AG09309 (cell line): ENCODE results near the gene INPP5B.
"Not testable (repeated sequence)": the region's sequence is repeated elsewhere in the genome, so short reads cannot be mapped to it uniquely, and the experiment has no call there.

Source experiments
- DNase-seq: peaks from one replicate; pipeline ENCODE4 v3.0.0-alpha.2; 2010; ENCODE audit warnings: low read depth
- H3K4me3 ChIP-seq: 2 replicates; pipeline ENCODE4 v1.5.1; 2011; ENCODE audit warnings: mild to moderate bottlenecking, low read depth, low read length, moderate library complexity; ENCODE audit not compliant: control insufficient read depth
- TF ChIP-seq, protein P1 (sequence below): IDR thresholded peaks from 2 replicates; pipeline ENCODE4 v1.5.1; 2011; ENCODE audit warnings: mild to moderate bottlenecking, low read depth, low read length, inconsistent platforms; ENCODE audit not compliant: insufficient read depth, control insufficient read depth; ENCODE audit errors: missing control alignments

INPP5B gene

DNA sequence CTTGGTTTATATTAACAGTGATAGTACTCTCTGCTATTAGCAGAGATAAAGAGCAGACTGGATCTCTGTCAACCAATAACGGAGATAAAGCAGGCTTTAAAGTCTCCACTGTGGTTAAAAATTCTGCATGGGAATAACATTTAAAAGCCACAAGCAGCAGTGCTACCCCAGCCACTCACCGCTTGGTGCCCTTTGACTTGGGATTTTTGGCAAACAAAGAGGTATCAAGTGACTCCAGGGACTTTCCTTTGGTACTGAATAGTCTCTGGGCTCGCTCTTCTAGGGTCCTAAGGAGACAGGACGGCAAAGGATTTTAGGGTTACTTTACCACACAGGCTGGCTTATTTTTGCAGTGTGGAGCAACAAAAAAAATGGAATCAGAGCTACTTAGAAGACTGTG, 31.7 kb upstream of the INPP5B start:
- H3K4me3 ChIP-seq: no peak overlapping the region
- TF ChIP-seq, protein P1, sequence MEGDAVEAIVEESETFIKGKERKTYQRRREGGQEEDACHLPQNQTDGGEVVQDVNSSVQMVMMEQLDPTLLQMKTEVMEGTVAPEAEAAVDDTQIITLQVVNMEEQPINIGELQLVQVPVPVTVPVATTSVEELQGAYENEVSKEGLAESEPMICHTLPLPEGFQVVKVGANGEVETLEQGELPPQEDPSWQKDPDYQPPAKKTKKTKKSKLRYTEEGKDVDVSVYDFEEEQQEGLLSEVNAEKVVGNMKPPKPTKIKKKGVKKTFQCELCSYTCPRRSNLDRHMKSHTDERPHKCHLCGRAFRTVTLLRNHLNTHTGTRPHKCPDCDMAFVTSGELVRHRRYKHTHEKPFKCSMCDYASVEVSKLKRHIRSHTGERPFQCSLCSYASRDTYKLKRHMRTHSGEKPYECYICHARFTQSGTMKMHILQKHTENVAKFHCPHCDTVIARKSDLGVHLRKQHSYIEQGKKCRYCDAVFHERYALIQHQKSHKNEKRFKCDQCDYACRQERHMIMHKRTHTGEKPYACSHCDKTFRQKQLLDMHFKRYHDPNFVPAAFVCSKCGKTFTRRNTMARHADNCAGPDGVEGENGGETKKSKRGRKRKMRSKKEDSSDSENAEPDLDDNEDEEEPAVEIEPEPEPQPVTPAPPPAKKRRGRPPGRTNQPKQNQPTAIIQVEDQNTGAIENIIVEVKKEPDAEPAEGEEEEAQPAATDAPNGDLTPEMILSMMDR: no peak
- DNase-seq: no peak

DNA sequence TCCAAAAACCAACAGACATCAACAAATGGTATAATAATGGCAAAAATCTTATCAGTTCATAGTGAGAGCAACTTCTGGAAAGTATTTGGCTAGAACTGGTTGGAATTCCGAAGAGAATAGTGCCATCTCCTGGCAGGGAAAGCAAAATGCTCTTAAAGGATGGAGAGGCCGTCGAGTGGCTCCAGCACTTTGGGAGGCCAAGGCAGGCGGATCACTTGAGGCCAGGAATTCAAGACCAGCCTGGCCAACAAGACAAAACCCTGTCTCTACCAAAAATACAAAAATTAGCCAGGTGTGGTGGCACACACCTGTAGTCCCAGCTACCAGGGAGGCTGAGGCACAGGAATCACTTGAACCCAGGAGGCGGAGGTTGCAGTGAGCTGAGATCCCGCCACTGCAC, 28.2 kb upstream of the INPP5B start:
- DNase-seq, H3K4me3 ChIP-seq: not testable (repeated sequence)
- TF ChIP-seq, protein P1: peak; percentile 60

DNA sequence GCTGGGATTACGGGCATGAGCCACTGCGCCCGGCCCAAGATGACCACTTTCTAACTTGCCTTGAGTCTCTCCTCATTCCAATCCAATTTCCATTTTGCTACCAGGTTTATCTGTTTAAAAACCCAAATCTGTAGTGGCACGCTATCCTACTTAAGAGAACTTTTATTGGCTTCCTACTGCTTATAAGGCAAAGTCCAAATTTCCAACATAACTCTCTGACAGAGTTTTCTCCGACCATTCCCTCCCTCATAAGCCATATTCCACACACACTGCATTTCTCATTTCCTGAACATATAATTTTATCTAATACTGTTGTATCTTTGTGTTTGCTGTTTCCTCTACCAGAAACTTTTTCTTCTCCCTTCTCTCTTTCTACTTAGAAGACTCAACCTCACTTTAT, 27.7 kb upstream of the INPP5B start:
- TF ChIP-seq, protein P1: no peak
- DNase-seq: no peak
- no peak overlapping the region for H3K4me3 ChIP-seq

DNA sequence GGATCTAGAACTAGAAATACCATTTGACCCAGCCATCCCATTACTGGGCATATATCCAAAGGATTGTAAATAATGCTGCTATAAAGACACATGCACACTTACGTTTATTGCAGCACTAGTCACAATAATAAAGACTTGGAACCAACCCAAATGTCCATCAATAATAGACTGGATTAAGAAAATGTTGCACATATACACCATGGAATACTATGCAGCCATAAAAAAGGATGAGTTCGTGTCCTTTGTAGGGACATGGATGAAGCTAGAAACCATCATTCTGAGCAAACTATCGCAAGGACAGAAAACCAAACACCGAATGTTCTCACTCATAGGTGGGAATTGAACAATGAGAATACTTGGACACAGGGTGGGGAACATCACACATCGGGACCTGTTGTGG, 26.8 kb upstream of the INPP5B start:
- not testable (repeated sequence) for H3K4me3 ChIP-seq, DNase-seq

DNA sequence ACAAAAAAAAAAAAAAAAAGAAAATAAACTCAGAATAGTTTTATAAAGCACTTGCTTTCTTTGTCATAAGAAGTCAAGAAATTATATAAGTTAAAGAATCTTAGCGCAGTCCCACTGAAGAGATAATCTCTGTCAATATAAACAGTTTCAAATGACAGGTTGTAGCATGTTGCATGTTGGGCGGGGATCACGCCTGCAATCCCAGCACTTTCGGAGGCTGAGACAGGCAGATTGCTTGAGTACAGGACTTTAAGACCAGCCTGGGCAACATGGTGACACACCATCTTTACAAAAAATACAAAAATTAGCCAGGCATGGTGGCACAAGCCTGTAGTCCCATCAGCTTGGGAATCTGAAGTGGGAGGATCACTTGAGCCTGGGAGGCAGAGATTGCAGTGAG, 18.4 kb upstream of the INPP5B start:
- H3K4me3 ChIP-seq: no peak overlapping the region
- no peak for DNase-seq
- TF ChIP-seq, protein P1: no peak

DNA sequence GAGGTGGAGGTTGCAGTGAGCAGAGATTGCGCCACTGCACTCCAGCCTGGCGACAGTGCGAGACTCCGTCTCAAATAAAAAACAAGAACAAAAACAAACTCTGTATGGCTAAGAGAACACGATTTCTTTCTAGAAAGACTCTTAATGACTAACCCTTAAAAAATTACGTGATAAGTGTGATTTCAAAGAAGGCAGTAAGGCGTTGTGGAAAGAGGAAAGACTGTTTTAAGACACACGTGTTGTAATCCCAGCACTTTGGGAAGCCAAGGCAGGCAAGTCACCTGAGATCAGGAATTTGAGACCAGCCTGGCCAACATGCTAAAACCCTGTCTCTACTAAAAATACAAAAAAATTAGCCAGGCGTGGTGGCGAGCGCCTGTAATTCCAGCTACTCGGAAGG, 17.3 kb upstream of the INPP5B start:
- H3K4me3 ChIP-seq, DNase-seq: not testable (repeated sequence)

DNA sequence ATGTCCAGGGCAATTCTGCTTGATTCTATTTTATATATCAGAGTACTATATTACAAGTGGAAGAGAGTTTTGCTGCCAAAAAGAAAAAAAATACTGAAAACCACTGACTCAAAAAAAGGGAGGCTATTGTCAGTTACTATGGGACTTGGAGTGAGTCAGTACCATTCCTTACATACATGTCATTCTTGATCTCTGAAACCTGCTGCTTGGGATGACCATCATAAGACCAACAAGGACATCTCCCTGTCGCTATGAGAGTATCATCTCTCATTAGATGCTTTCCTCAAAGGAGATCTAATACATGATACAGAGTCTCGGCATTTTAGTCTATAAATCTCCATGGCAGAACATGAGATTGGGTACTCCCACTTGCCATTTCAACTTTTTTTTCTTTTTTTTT, 11.8 kb upstream of the INPP5B start:
- TF ChIP-seq, protein P1: no peak
- peak; percentile 77 for DNase-seq
- H3K4me3 ChIP-seq: no peak overlapping the region

DNA sequence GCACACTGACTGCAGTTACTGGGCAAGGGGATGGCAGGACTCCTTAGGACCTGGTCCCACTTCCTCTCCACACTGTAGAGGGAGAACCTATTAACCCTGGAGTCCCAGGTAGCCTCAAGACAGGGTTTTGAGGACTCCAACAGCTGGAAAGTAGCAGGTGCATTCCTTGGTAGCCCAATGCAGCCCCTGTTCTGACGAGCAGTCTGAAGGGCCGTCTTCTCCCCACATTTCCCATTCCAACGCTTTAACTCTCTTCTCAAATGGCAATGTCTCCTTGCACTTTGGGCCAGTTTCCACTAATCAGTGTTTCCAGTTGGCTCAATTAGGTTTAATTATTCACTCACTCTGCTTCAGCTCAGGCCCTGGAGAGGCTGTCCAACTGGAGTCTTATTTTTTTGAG, 8.8 kb upstream of the INPP5B start:
- TF ChIP-seq, protein P1: no peak
- no peak overlapping the region for H3K4me3 ChIP-seq
- no peak for DNase-seq
